Omental fat pad (tissue), 4 donors: ENCODE results near the gene SRP19. TPM values are rescaled to one million over a fixed set of nuclear protein-coding genes. Genes with fewer than 3 reads are reported as not detected.
"Not testable (repeated sequence)": the region's sequence is repeated elsewhere in the genome, so short reads cannot be mapped to it uniquely, and the experiment has no call there.

Experiments
- ATAC-seq: fragments of 150-250 bp; one replicate; pipeline ENCODE4 v1.9.1; 2016; ENCODE audit warnings: mild to moderate bottlenecking, moderate library complexity; ENCODE audit not compliant: low FRiP score
- DNase-seq: peaks from one replicate; pipeline ENCODE4 v3.0.0-alpha.2; 2019; ENCODE audit warnings: low spot score
- CTCF ChIP-seq, 3 donors: fragments of 450-650 bp; IDR thresholded peaks; one replicate each; pipeline ENCODE4 v1.5.1; 2016 to 2017; ENCODE audit warnings: antibody characterized with exemption in 3 of 3, mild to moderate bottlenecking in 3 of 3, moderate library complexity in 2 of 3
- total RNA-seq, 4 donors: library from RNA; depleted of rRNA; stranded (reverse); fragments of >200 nt; gene quantifications; one replicate each; pipeline ENCODE4 v1.1.0, GENCODE V29; 2016

Gene SRP19
- total RNA-seq, 4 donors from 2014 or later, result 38.6 to 95.2 (median 63.8) TPM

GRCh38 chr5:112854651-112855050 is 6.4 kb upstream of the SRP19 start:
- no peak for TF ChIP-seq CTCF (IDR thresholded peaks at IDR 0.05)
- ATAC-seq (no peak), DNase-seq (no peak)

- ATAC-seq (no peak), DNase-seq (no peak)
- no peak for TF ChIP-seq CTCF (IDR thresholded peaks at IDR 0.05)
These were observed 3.2 kb upstream of the SRP19 start for GRCh38 chr5:112857866-112858265.

- DNase-seq, ATAC-seq: not testable (repeated sequence)
These were observed 537 bp upstream of the SRP19 start for GRCh38 chr5:112860571-112860928.

GRCh38 chr5:112861638-112861985 is 525 bp downstream of the SRP19 start:
- ATAC-seq, result no peak
- DNase-seq, result no peak
- no peak for TF ChIP-seq CTCF (IDR thresholded peaks at IDR 0.05)

GRCh38 chr5:112862085-112862484 is 998 bp downstream of the SRP19 start:
- DNase-seq, result no peak
- no peak for ATAC-seq

GRCh38 chr5:112863549-112863948 is 2.5 kb downstream of the SRP19 start:
- no peak for ATAC-seq
- TF ChIP-seq CTCF (IDR thresholded peaks at IDR 0.05), result no peak
- DNase-seq, result no peak

More at GRCh38 chr5:112862085-112862484, 998 bp downstream of the SRP19 start:
- no peak for TF ChIP-seq CTCF (IDR thresholded peaks at IDR 0.05)

GRCh38 chr5:112865128-112865527 is 4.0 kb downstream of the SRP19 start:
- TF ChIP-seq CTCF (IDR thresholded peaks at IDR 0.05), result no peak
- ATAC-seq (no peak), DNase-seq (no peak)

GRCh38 chr5:112866739-112867138 is 5.7 kb downstream of the SRP19 start:
- no peak for TF ChIP-seq CTCF (IDR thresholded peaks at IDR 0.05)
- ATAC-seq, result no peak

More at GRCh38 chr5:112866739-112867138, 5.7 kb downstream of the SRP19 start:
- no peak for DNase-seq
